GM12878 (cell line): ENCODE measurements around the gene GRM7. TPM values are rescaled to one million over a fixed set of nuclear protein-coding genes. Genes with fewer than 3 reads are reported as not detected.

Source experiments
- ATAC-seq: fragments of 200-7000 bp; cut with Tn5 transposase; 3 replicates; pipeline ENCODE4 v1.9.1; 2020; ENCODE audit warnings: mild to moderate bottlenecking, moderate library complexity
- BruUV-seq: library from RNA; stranded (reverse); fragments of 400-500 nt; replicated peaks from 2 replicates; lab custom pipeline; 2021; lab: Mats Ljungman, UMichigan
- CTCF ChIA-PET: fragments of 300-600 bp; sonication (Branson Sonifier 250); formaldehyde crosslinking; extraction: SDS; loops from one replicate; lab custom pipeline; 2021; ENCODE audit warnings: inconsistent platforms; lab: Yijun Ruan, JAX
- POLR2A ChIA-PET: fragments of 350-600 bp; formaldehyde crosslinking; extraction: SDS; loops from one replicate; lab custom pipeline; 2021; ENCODE audit warnings: inconsistent platforms; lab: Charles Lee
- RAD21 ChIA-PET: fragments of 300-600 bp; sonication (Branson Sonifier 250); formaldehyde crosslinking; loops from one replicate; lab custom pipeline; 2023; ENCODE audit warnings: antibody characterized with exemption; ENCODE audit not compliant: unreplicated experiment; lab: Charles Lee
- SMC1A ChIA-PET: fragments of 300-600 bp; sonication (Branson Sonifier 250); formaldehyde crosslinking; loops from one replicate; lab custom pipeline; 2023; ENCODE audit not compliant: unreplicated experiment, uncharacterized antibody; lab: Charles Lee
- DNase-seq: peaks from one replicate; pipeline ENCODE4 v3.0.0-alpha.2; 2011; ENCODE audit warnings: low read depth, low spot score
- FAIRE-seq: peaks from 3 replicates; lab custom pipeline; 2011; peaks lifted over from hg19 to GRCh38; lab: Jason Lieb, UNC
- H2AFZ ChIP-seq: 2 replicates; pipeline ENCODE4 v1.6.0; 2011; ENCODE audit warnings: low read depth, low read length, control low read depth; ENCODE audit not compliant: control insufficient read depth
- H3K27ac ChIP-seq: 2 replicates; pipeline ENCODE4 v1.5.1; 2011; ENCODE audit warnings: control low read depth; ENCODE audit not compliant: control insufficient read depth, insufficient read depth
- H3K27me3 ChIP-seq, 2 experiments: replicated peaks in 1 of 2; 2 replicates each; pipeline versions ENCODE4 v1.6.0 to v1.6.1; 2011; ENCODE audit warnings: low read length in 1 of 2; ENCODE audit not compliant: control insufficient read depth in 2 of 2, insufficient read depth in 2 of 2
- H3K36me3 ChIP-seq, 2 experiments: 2 replicates each; pipeline ENCODE4 v1.5.1; 2011; ENCODE audit warnings: low read length in 1 of 2; ENCODE audit not compliant: control insufficient read depth in 2 of 2, insufficient read depth in 2 of 2
- H3K4me1 ChIP-seq: 2 replicates; pipeline ENCODE4 v1.6.1; 2011; ENCODE audit warnings: mild to moderate bottlenecking, low read length, moderate library complexity, mixed read lengths; ENCODE audit not compliant: control insufficient read depth, insufficient read depth
- H3K4me2 ChIP-seq: 2 replicates; pipeline ENCODE4 v1.6.0; 2011; ENCODE audit warnings: control low read depth; ENCODE audit not compliant: control insufficient read depth, insufficient read depth
- H3K4me3 ChIP-seq: fragments of 200-600 bp; sonication (generic); 2 replicates; pipeline ENCODE4 v1.5.1; 2016
- H3K79me2 ChIP-seq: 2 replicates; pipeline ENCODE4 v1.6.0; 2011; ENCODE audit warnings: low read length; ENCODE audit not compliant: control insufficient read depth, insufficient read depth
- H3K9ac ChIP-seq: 2 replicates; pipeline ENCODE4 v1.8.0; 2011; ENCODE audit warnings: low read length, control low read depth, mixed read lengths; ENCODE audit not compliant: control insufficient read depth, insufficient read depth
- H3K9me3 ChIP-seq: replicated peaks from 3 replicates; pipeline ENCODE4 v1.5.1; 2011; ENCODE audit warnings: mild to moderate bottlenecking, low read length; ENCODE audit not compliant: control insufficient read depth, insufficient read depth
- H4K20me1 ChIP-seq: 2 replicates; pipeline ENCODE4 v1.6.0; 2011; ENCODE audit not compliant: control insufficient read depth, insufficient read depth
- BCL11A ChIP-seq: IDR thresholded peaks from 2 replicates; pipeline ENCODE4 v1.6.1; 2011; ENCODE audit warnings: low read depth, low read length
- BMI1 ChIP-seq: fragments of 450-650 bp; IDR thresholded peaks from 2 replicates; pipeline ENCODE4 v1.6.1; 2016; ENCODE audit warnings: mild to moderate bottlenecking, moderate library complexity, borderline replicate concordance
- CHD2 ChIP-seq: IDR thresholded peaks from 2 replicates; pipeline ENCODE4 v1.6.1; 2011; ENCODE audit warnings: low read depth, low read length, improper control_type of control experiment, borderline replicate concordance
- CTCF ChIP-seq, 3 experiments: IDR thresholded peaks in 2 of 3; conservative IDR thresholded peaks in 1 of 3; 2 replicates each; pipeline ENCODE4 v1.5.1; 2011; ENCODE audit warnings: low read depth in 3 of 3, low read length in 3 of 3, mild to moderate bottlenecking in 3 of 3, control low read depth in 2 of 3, moderate library complexity in 2 of 3, inconsistent platforms in 1 of 3, mixed read lengths in 1 of 3; ENCODE audit not compliant: control insufficient read depth in 2 of 3, insufficient read depth in 1 of 3; ENCODE audit errors: extremely low read depth in 1 of 3
- EGR1 ChIP-seq, 2 experiments: IDR thresholded peaks; 1 replicate in 1 of 2; 2 replicates in 1 of 2; pipeline ENCODE4 v1.6.1; 2011 to 2012; ENCODE audit warnings: low read depth in 2 of 2, low read length in 2 of 2, borderline replicate concordance in 1 of 2, mild to moderate bottlenecking in 1 of 2, moderate library complexity in 1 of 2
- FOS ChIP-seq: IDR thresholded peaks from 3 replicates; pipeline ENCODE4 v1.6.1; 2011; ENCODE audit warnings: borderline replicate concordance; ENCODE audit not compliant: insufficient read length; ENCODE audit errors: extremely low read depth
- KDM1A ChIP-seq: fragments of 200-600 bp; sonication (generic); IDR thresholded peaks from 2 replicates; pipeline ENCODE4 v1.6.1; 2016; ENCODE audit warnings: borderline replicate concordance
- KLF5 ChIP-seq: fragments of 450-650 bp; IDR thresholded peaks from 2 replicates; pipeline ENCODE4 v1.6.1; 2014; ENCODE audit warnings: mild to moderate bottlenecking; ENCODE audit not compliant: partially characterized antibody
- LARP7 ChIP-seq: fragments of 450-650 bp; IDR thresholded peaks from 2 replicates; pipeline ENCODE4 v1.6.1; 2017; ENCODE audit warnings: mild to moderate bottlenecking
- MXI1 ChIP-seq: fragments of 150-350 bp; IDR thresholded peaks from 2 replicates; pipeline ENCODE4 v1.6.1; 2011; ENCODE audit warnings: low read depth, mild to moderate bottlenecking, inconsistent platforms, low read length, improper control_type of control experiment
- RB1 ChIP-seq: fragments of 450-650 bp; formaldehyde crosslinking; IDR thresholded peaks from 2 replicates; pipeline ENCODE4 v1.6.1; 2017; ENCODE audit warnings: mild to moderate bottlenecking, borderline replicate concordance
- SIX5 ChIP-seq: IDR thresholded peaks from 2 replicates; pipeline ENCODE4 v1.6.1; 2011; ENCODE audit warnings: mild to moderate bottlenecking, low read depth, low read length, moderate library complexity; ENCODE audit not compliant: severe bottlenecking
- SKIL ChIP-seq: fragments of 450-650 bp; IDR thresholded peaks from 2 replicates; pipeline ENCODE4 v1.6.1; 2017; ENCODE audit warnings: mild to moderate bottlenecking, low read depth, inconsistent platforms; ENCODE audit not compliant: poor library complexity, severe bottlenecking
- SREBF2 ChIP-seq: IDR thresholded peaks from 2 replicates; pipeline ENCODE4 v1.6.1; 2012; ENCODE audit warnings: mild to moderate bottlenecking, low read length
- SRF ChIP-seq, 2 experiments: IDR thresholded peaks; 2 replicates each; pipeline ENCODE4 v1.6.1; 2011; ENCODE audit warnings: low read depth in 2 of 2, low read length in 2 of 2, mild to moderate bottlenecking in 1 of 2, moderate library complexity in 1 of 2
- ZNF687 ChIP-seq: fragments of 450-650 bp; IDR thresholded peaks from 2 replicates; pipeline ENCODE4 v1.6.1; 2017; ENCODE audit warnings: mild to moderate bottlenecking, moderate library complexity
- WGBS: methylation state at CpG from one replicate; pipeline ENCODE4 v1.1.6; 2016; ENCODE audit warnings: low lambda C conversion rate; ENCODE audit not compliant: insufficient replicate concordance, insufficient coverage; ENCODE audit errors: missing lambda C conversion rate; 5-methylcytosine and 5-hydroxymethylcytosine counted together
- in situ Hi-C: fragments of 300-500 bp; cut with MboI; formaldehyde crosslinking; loops from 9 replicates; pipeline ENCODE4 v1.14.3; 2018; ENCODE audit warnings: mixed read lengths
- intact Hi-C: fragments of 100-400 bp; cut with micrococcal nuclease; formaldehyde crosslinking; loops from one replicate; pipeline ENCODE4 v1.14.2; 2022; ENCODE audit not compliant: unreplicated experiment
- polyA plus RNA-seq, 11 experiments: library from polyadenylated mRNA; depleted of rRNA in 4 of 11; unstranded in 6 of 11; stranded (reverse) in 5 of 11; fragments of >200 nt; fragmentation: Nextera tagmentation in 4 of 11; fragmentation: Illumina TruSeq in 1 of 11; extraction: Ambion mirVana in 4 of 11; extraction: Trizol in 1 of 11; gene quantifications; 1 replicate in 1 of 11; 2 replicates in 10 of 11; pipeline versions ENCODE4 v1.2.1 to v1.2.3, GENCODE V29; 2011 to 2016; ENCODE audit warnings: inconsistent platforms in 2 of 11, missing spikeins in 2 of 11, low read depth in 1 of 11
- total RNA-seq, 4 experiments: library from RNA; depleted of rRNA in 3 of 4; stranded (reverse); fragments of >200 nt in 3 of 4; fragmentation: Illumina TruSeq in 1 of 4; extraction: Trizol in 1 of 4; gene quantifications; 2 replicates each; pipeline versions ENCODE4 v1.2.1 to v1.2.3, GENCODE V29; 2013 to 2021

Gene GRM7
- total and polyA plus RNA-seq, 10 of the 15 experiments (the other 5 are each of a cell fraction or from before 2014, with no cell fraction given), result not detected

- RAD21 ChIA-PET, result no interaction called here
- no peak for TF ChIP-seq SRF (IDR thresholded peaks at IDR 0.05; ENCODE audit: low read depth in 2 of 2, low read length in 2 of 2)
- TF ChIP-seq KLF5, result no peak
- TF ChIP-seq ZNF687, result no peak
- no peak for TF ChIP-seq CTCF (IDR thresholded peaks at IDR 0.05 in 2 of 3, conservative IDR thresholded peaks at IDR 0.05 in 1 of 3; ENCODE audit: control insufficient read depth in 2 of 3, extremely low read depth in 1 of 3, insufficient read depth in 1 of 3, low read depth in 3 of 3, low read length in 3 of 3)
- no peak for TF ChIP-seq RB1
- no peak for TF ChIP-seq EGR1 (IDR thresholded peaks at IDR 0.05; ENCODE audit: borderline replicate concordance in 1 of 2, low read depth in 2 of 2, low read length in 2 of 2)
- TF ChIP-seq CHD2, result no peak
- TF ChIP-seq SREBF2, result no peak
- no peak for TF ChIP-seq BCL11A
- no peak for TF ChIP-seq FOS
- no peak for TF ChIP-seq KDM1A
- TF ChIP-seq LARP7, result no peak
- TF ChIP-seq SKIL, result no peak
- no peak for TF ChIP-seq SIX5
- TF ChIP-seq MXI1, result no peak
- no peak for TF ChIP-seq BMI1
Observed at GRCh38 chr3:7371693-7372572, 511.0 kb downstream of the GRM7 start.

More at GRCh38 chr3:7371693-7372572, 511.0 kb downstream of the GRM7 start:
- no peaks in the 10 kb centered on the region for H3K4me1 ChIP-seq
- H3K4me2 ChIP-seq, result no peak overlapping the region
- H3K36me3 ChIP-seq, result no peaks in the 10 kb centered on the region
- no peaks in the 10 kb centered on the region for H4K20me1 ChIP-seq
- ATAC-seq, result no peak
- no peak overlapping the region for H3K9ac ChIP-seq
- BruUV-seq, result no TSS peak
- 18% methylated on average over 7 of the region's 7 CpGs for whole genome bisulfite sequencing
- H3K4me3 ChIP-seq, result no peak overlapping the region
- H3K79me2 ChIP-seq, result no peaks in the 10 kb centered on the region
- CTCF ChIA-PET, result no interaction called here
- DNase-seq, result no peak
- FAIRE-seq, result no peak
- in situ Hi-C loops, result no loop called here
- no peaks in the 10 kb centered on the region for H3K9me3 ChIP-seq
- H3K27ac ChIP-seq, result no peak overlapping the region
- POLR2A ChIA-PET, result no interaction called here
- intact Hi-C loops, result no loop called here
- SMC1A ChIA-PET, result no interaction called here
- no peaks in the 10 kb centered on the region for H3K27me3 ChIP-seq
- H2AFZ ChIP-seq, result no peak overlapping the region
